A673 (cell line): ENCODE data around the gene OR51A4.

ENCODE experiments used
- EZH2 ChIP-seq: fragments of 200-600 bp; sonication (generic); IDR thresholded peaks from 2 replicates; pipeline ENCODE4 v1.6.1; 2017; ENCODE audit warnings: borderline replicate concordance, low read depth, mild to moderate bottlenecking, mixed read lengths, antibody characterized with exemption, low read length; ENCODE audit not compliant: poor library complexity, severe bottlenecking
- TF ChIP-seq, protein P1 (sequence below): fragments of 300-800, 200-600 bp; sonication (generic); conservative IDR thresholded peaks from 2 replicates; pipeline ENCODE4 v1.5.1; 2017; ENCODE audit warnings: low read depth, mild to moderate bottlenecking, antibody characterized with exemption, low read length, moderate library complexity, mixed read lengths

DNA sequence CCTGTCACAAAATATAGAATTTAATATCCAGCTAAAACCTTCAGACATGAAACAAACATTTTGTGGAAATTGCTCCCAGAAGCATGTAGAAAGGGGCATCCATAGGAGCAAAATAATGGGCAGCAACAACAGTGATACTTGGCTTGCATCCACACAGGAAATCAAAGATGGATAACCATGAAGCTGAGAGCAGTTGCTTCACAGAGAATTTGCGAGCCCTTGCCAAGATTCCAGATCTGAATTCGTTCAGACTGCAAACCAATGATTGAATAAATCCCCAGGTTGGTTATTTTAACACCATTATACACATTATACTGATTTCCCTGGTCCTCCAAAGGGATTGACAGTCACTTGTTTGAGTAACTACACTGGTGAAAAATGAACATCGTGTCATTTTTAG, 31.6 kb upstream of the OR51A4 start:
- TF ChIP-seq, protein P1, sequence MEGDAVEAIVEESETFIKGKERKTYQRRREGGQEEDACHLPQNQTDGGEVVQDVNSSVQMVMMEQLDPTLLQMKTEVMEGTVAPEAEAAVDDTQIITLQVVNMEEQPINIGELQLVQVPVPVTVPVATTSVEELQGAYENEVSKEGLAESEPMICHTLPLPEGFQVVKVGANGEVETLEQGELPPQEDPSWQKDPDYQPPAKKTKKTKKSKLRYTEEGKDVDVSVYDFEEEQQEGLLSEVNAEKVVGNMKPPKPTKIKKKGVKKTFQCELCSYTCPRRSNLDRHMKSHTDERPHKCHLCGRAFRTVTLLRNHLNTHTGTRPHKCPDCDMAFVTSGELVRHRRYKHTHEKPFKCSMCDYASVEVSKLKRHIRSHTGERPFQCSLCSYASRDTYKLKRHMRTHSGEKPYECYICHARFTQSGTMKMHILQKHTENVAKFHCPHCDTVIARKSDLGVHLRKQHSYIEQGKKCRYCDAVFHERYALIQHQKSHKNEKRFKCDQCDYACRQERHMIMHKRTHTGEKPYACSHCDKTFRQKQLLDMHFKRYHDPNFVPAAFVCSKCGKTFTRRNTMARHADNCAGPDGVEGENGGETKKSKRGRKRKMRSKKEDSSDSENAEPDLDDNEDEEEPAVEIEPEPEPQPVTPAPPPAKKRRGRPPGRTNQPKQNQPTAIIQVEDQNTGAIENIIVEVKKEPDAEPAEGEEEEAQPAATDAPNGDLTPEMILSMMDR = no peak
- TF ChIP-seq EZH2 = no peak
